SK-N-SH treated with all-trans-retinoic acid at 6 μM for 48 hours (cell line): ENCODE measurements around the gene RC3H1.

ENCODE experiments used
- ATAC-seq: fragments of 200-7000 bp; cut with Tn5 transposase; 3 replicates; pipeline ENCODE4 v1.9.1; 2020; ENCODE audit warnings: mild to moderate bottlenecking, moderate library complexity
- BACH2 ChIP-seq: fragments of 250-450 bp; sonication (Bioruptor Pico); IDR thresholded peaks from 2 replicates; pipeline ENCODE4 v1.9.0; 2021; ENCODE audit warnings: mild to moderate bottlenecking, borderline replicate concordance
- CSDC2 ChIP-seq: fragments of 250-450 bp; sonication (Bioruptor Pico); IDR thresholded peaks from 2 replicates; pipeline ENCODE4 v1.5.0; 2020; ENCODE audit warnings: mild to moderate bottlenecking, moderate library complexity
- ESRRG ChIP-seq: fragments of 250-450 bp; sonication (Bioruptor Pico); IDR thresholded peaks from 2 replicates; pipeline ENCODE4 v1.6.1; 2021; ENCODE audit warnings: mild to moderate bottlenecking
- GLIS3 ChIP-seq: fragments of 250-450 bp; sonication (Bioruptor Pico); IDR thresholded peaks from 2 replicates; pipeline ENCODE4 v1.5.0; 2020; ENCODE audit warnings: mild to moderate bottlenecking, moderate library complexity
- ISL1 ChIP-seq: fragments of 250-450 bp; sonication (Bioruptor Pico); IDR thresholded peaks from 2 replicates; pipeline ENCODE4 v2.1.2; 2022; ENCODE audit warnings: mild to moderate bottlenecking, moderate library complexity
- OSR1 ChIP-seq: fragments of 250-450 bp; sonication (Bioruptor Pico); IDR thresholded peaks from 2 replicates; pipeline ENCODE4 v1.8.0; 2022; ENCODE audit warnings: moderate library complexity, mild to moderate bottlenecking, inconsistent platforms
- POU6F1 ChIP-seq: fragments of 250-450 bp; sonication (Bioruptor Pico); IDR thresholded peaks from 2 replicates; pipeline ENCODE4 v1.8.0; 2021; ENCODE audit warnings: low read depth, mild to moderate bottlenecking, moderate library complexity, borderline replicate concordance
- PPARA ChIP-seq: fragments of 250-450 bp; sonication (Bioruptor Pico); IDR thresholded peaks from 2 replicates; pipeline ENCODE4 v1.5.0; 2020; ENCODE audit warnings: mild to moderate bottlenecking, borderline replicate concordance
- RARB ChIP-seq: fragments of 250-450 bp; sonication (Bioruptor Pico); IDR thresholded peaks from 2 replicates; pipeline ENCODE4 v1.8.0; 2021; ENCODE audit warnings: mild to moderate bottlenecking, moderate library complexity
- SNAI2 ChIP-seq: fragments of 250-450 bp; sonication (Bioruptor Pico); IDR thresholded peaks from 2 replicates; pipeline ENCODE4 v1.5.0; 2020; ENCODE audit warnings: mild to moderate bottlenecking, moderate library complexity
- TCF4 ChIP-seq: fragments of 250-450 bp; sonication (Bioruptor Pico); IDR thresholded peaks from 2 replicates; pipeline ENCODE4 v1.8.0; 2021; ENCODE audit warnings: mild to moderate bottlenecking, moderate library complexity, borderline replicate concordance
- TOX ChIP-seq: fragments of 250-450 bp; sonication (Bioruptor Pico); IDR thresholded peaks from 2 replicates; pipeline ENCODE4 v1.8.0; 2021; ENCODE audit warnings: mild to moderate bottlenecking, moderate library complexity, borderline replicate concordance
- ZC3H10 ChIP-seq: fragments of 250-450 bp; sonication (Bioruptor Pico); IDR thresholded peaks from 2 replicates; pipeline ENCODE4 v1.5.1; 2021; ENCODE audit warnings: mild to moderate bottlenecking, moderate library complexity
- ZFP30 ChIP-seq: fragments of 450-650 bp; formaldehyde crosslinking; IDR thresholded peaks from 2 replicates; pipeline ENCODE4 v1.5.0; 2022; ENCODE audit warnings: mild to moderate bottlenecking, moderate library complexity
- ZNF565 ChIP-seq: fragments of 450-650 bp; formaldehyde crosslinking; conservative IDR thresholded peaks from 2 replicates; pipeline ENCODE4 v1.5.0; 2020; ENCODE audit warnings: low read depth, mild to moderate bottlenecking, moderate library complexity
- ZNF70 ChIP-seq: fragments of 450-650 bp; formaldehyde crosslinking; IDR thresholded peaks from 2 replicates; pipeline ENCODE4 v1.5.0; 2020; ENCODE audit warnings: mild to moderate bottlenecking, moderate library complexity
- ZNF8 ChIP-seq: fragments of 450-650 bp; formaldehyde crosslinking; IDR thresholded peaks from 2 replicates; pipeline ENCODE4 v1.5.0; 2020; ENCODE audit warnings: mild to moderate bottlenecking, moderate library complexity
- TF ChIP-seq, protein P1 (sequence below): fragments of 250-450 bp; sonication (Bioruptor Pico); IDR thresholded peaks from 2 replicates; pipeline ENCODE4 v1.5.1; 2021; ENCODE audit warnings: mild to moderate bottlenecking, moderate library complexity
- TF ChIP-seq, protein P2 (sequence below): fragments of 250-450 bp; sonication (Bioruptor Pico); IDR thresholded peaks from 2 replicates; pipeline ENCODE4 v1.5.0; 2020; ENCODE audit warnings: mild to moderate bottlenecking, moderate library complexity
- TF ChIP-seq, protein P3 (sequence below): fragments of 250-450 bp; sonication (Bioruptor Pico); IDR thresholded peaks from 2 replicates; pipeline ENCODE4 v1.8.0; 2020; ENCODE audit warnings: mild to moderate bottlenecking, moderate library complexity, borderline replicate concordance

RC3H1 gene

DNA sequence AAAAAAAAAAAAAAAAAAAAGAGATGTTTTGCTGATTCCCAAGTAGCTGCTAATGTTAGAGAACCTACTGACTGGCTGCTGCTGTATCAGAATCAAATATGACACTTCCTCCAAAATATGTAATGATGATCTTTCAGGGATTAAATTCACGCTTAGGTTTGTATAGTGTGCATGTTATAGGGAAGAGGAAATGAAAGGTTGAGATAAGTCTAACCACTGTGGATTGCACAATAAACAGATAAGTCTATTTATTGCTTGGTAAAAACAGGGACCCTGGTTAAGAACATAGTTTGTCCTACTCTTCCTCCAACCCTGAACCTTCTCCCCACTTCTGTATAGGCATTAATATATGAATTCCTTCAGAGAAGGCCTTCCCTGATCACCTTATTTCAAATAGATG lies 13.2 kb downstream of the RC3H1 start:
- ATAC-seq = no peak
- TF ChIP-seq SNAI2 (CRISPR knock-in tag) (no peak), OSR1 (CRISPR knock-in tag) (no peak), ZFP30 (CRISPR knock-in tag) (no peak), TOX (no peak), ZNF8 (CRISPR knock-in tag) (no peak), ZC3H10 (no peak), ISL1 (CRISPR knock-in tag) (no peak), GLIS3 (CRISPR knock-in tag) (no peak), ZNF565 (CRISPR knock-in tag) (no peak), CSDC2 (CRISPR knock-in tag) (no peak), BACH2 (CRISPR knock-in tag) (no peak), POU6F1 (CRISPR knock-in tag) (no peak)
- TF ChIP-seq, protein P1, sequence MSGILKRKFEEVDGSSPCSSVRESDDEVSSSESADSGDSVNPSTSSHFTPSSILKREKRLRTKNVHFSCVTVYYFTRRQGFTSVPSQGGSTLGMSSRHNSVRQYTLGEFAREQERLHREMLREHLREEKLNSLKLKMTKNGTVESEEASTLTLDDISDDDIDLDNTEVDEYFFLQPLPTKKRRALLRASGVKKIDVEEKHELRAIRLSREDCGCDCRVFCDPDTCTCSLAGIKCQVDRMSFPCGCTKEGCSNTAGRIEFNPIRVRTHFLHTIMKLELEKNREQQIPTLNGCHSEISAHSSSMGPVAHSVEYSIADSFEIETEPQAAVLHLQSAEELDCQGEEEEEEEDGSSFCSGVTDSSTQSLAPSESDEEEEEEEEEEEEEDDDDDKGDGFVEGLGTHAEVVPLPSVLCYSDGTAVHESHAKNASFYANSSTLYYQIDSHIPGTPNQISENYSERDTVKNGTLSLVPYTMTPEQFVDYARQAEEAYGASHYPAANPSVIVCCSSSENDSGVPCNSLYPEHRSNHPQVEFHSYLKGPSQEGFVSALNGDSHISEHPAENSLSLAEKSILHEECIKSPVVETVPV (CRISPR knock-in tag) = no peak
- TF ChIP-seq, protein P2, sequence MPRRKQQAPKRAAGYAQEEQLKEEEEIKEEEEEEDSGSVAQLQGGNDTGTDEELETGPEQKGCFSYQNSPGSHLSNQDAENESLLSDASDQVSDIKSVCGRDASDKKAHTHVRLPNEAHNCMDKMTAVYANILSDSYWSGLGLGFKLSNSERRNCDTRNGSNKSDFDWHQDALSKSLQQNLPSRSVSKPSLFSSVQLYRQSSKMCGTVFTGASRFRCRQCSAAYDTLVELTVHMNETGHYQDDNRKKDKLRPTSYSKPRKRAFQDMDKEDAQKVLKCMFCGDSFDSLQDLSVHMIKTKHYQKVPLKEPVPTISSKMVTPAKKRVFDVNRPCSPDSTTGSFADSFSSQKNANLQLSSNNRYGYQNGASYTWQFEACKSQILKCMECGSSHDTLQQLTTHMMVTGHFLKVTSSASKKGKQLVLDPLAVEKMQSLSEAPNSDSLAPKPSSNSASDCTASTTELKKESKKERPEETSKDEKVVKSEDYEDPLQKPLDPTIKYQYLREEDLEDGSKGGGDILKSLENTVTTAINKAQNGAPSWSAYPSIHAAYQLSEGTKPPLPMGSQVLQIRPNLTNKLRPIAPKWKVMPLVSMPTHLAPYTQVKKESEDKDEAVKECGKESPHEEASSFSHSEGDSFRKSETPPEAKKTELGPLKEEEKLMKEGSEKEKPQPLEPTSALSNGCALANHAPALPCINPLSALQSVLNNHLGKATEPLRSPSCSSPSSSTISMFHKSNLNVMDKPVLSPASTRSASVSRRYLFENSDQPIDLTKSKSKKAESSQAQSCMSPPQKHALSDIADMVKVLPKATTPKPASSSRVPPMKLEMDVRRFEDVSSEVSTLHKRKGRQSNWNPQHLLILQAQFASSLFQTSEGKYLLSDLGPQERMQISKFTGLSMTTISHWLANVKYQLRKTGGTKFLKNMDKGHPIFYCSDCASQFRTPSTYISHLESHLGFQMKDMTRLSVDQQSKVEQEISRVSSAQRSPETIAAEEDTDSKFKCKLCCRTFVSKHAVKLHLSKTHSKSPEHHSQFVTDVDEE (CRISPR knock-in tag) = no peak
- TF ChIP-seq, protein P3, sequence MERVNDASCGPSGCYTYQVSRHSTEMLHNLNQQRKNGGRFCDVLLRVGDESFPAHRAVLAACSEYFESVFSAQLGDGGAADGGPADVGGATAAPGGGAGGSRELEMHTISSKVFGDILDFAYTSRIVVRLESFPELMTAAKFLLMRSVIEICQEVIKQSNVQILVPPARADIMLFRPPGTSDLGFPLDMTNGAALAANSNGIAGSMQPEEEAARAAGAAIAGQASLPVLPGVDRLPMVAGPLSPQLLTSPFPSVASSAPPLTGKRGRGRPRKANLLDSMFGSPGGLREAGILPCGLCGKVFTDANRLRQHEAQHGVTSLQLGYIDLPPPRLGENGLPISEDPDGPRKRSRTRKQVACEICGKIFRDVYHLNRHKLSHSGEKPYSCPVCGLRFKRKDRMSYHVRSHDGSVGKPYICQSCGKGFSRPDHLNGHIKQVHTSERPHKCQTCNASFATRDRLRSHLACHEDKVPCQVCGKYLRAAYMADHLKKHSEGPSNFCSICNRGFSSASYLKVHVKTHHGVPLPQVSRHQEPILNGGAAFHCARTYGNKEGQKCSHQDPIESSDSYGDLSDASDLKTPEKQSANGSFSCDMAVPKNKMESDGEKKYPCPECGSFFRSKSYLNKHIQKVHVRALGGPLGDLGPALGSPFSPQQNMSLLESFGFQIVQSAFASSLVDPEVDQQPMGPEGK (CRISPR knock-in tag) = no peak

DNA sequence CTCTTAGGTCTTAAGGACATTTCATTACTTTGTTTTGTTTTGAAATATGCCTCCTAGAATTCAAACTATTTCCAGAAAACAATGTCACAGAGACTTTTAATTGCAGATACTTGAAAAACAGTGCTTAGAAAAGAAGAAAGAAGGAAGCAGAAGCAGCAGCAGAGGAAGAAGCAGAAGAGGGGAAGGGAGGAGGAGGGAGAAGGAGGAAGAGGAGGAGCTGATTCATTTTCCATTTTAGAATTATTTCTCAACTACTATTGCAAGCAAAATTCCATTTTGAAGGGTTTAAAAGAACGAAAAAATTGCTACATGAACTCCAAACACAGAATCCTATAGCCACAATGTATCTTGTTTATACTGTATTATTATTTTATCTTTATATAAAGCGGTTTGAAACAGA lies 13.9 kb downstream of the RC3H1 start:
- TF ChIP-seq ISL1 (CRISPR knock-in tag) = no peak
- TF ChIP-seq TCF4 (CRISPR knock-in tag) = no peak
- no peak for TF ChIP-seq TOX
- no peak for TF ChIP-seq ZNF565 (CRISPR knock-in tag)
- no peak for TF ChIP-seq ZC3H10
- TF ChIP-seq, protein P1 (CRISPR knock-in tag) = no peak
- TF ChIP-seq ZNF8 (CRISPR knock-in tag) = no peak
- no peak for TF ChIP-seq PPARA (CRISPR knock-in tag)
- no peak for ATAC-seq

GRCh38 chr1:174007851-174008250 lies 14.3 kb downstream of the RC3H1 start:
- peak; percentile 55; the same call in 2 of the 3 replicates for ATAC-seq
- no peak for TF ChIP-seq TOX
- TF ChIP-seq ZNF70 (CRISPR knock-in tag) = no peak
- TF ChIP-seq, protein P1 (CRISPR knock-in tag) = no peak
- no peak for TF ChIP-seq POU6F1 (CRISPR knock-in tag)
- TF ChIP-seq, protein P2 (CRISPR knock-in tag) = no peak
- no peak for TF ChIP-seq CSDC2 (CRISPR knock-in tag)
- no peak for TF ChIP-seq ZNF565 (CRISPR knock-in tag)
- no peak for TF ChIP-seq ESRRG (CRISPR knock-in tag)
- no peak for TF ChIP-seq PPARA (CRISPR knock-in tag)
- TF ChIP-seq SNAI2 (CRISPR knock-in tag) = no peak
- no peak for TF ChIP-seq TCF4 (CRISPR knock-in tag)
- TF ChIP-seq OSR1 (CRISPR knock-in tag) = no peak
- TF ChIP-seq BACH2 (CRISPR knock-in tag) = no peak
- TF ChIP-seq RARB (CRISPR knock-in tag) = no peak
- TF ChIP-seq ZNF8 (CRISPR knock-in tag) = no peak
